ENCODE data around the gene FRMD4A. TPM values are rescaled to one million over a fixed set of nuclear protein-coding genes. Genes with fewer than 3 reads are reported as not detected.
A peak's percentile ranks its signal among the peaks of the same experiment; 100 is the strongest.

FRMD4A gene
- total and polyA plus RNA-seq, 5 experiments from 2014 or later: 0.02 to 0.80 (median 0.31) TPM; not detected in 2

DNA sequence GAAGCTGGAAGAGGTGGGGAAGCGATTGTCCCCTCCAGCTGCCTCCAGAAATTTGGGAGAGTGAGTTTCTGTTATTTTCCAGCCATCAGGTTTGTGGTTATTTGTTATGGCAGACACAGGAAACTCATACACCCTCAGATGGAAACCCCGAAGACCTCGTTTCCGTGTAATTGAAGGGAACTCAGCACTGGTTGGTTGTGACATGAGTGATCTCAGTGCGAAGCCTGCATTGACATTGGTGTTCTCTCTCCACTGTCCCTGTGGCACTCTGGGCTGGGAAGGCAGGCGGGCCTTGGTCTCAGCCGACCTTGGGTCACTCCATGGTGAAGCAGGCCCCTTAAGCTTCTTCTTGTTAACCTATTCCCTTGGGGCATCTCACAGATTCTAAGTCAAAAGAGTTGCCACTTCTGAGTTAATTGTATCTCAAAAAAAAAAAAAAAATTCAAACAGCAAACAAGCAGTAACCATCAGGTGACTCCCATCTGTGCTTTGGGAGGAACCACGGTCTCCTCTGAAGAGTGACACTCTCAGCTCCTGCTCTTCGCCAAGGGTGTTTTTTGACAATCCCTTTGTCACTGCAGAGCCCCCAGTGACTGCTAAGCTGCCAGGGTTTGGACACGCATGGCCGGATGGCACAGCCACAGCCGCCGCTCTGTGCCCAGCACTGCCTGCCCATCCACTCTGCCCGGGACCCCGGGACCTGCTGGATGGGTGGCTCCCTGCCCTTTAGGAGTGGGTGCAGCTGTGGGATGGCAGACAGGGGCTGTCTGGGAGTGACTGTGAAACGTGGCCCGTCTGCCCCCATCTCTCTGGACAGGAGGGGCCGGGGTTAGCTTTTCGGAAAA lies 510.4 kb downstream of the FRMD4A start:
- Mint-ChIP-seq H3K36me3 (peaks cover 0 to 5% (median 3%) of the 10 kb centered on the region in 3 donors), H3K9me3 (peaks cover 0 to 20% (median 6%) of the 10 kb centered on the region in 9 donors), H3K4me1 (peaks cover 7 to 22% (median 13%) of the 10 kb centered on the region in 4 donors), H3K27ac (peak overlapping the region in 6 of 10 donors; percentile 1 to 84 (median 52)), H3K4me3 (peak overlapping the region in 2 of 10 donors; percentile 26 to 40), H3K27me3 (peaks cover 0 to 13% (median 4%) of the 10 kb centered on the region in 5 donors)
- ATAC-seq (peak; percentile 49 to 70), DNase-seq (no peak)
- POLR2A ChIA-PET: interaction anchor here (0.7 kb wide), 2 partner anchors 18 to 25 kb away, joined by 3 read pairs; no protein-coding TSS in a partner anchor

DNA sequence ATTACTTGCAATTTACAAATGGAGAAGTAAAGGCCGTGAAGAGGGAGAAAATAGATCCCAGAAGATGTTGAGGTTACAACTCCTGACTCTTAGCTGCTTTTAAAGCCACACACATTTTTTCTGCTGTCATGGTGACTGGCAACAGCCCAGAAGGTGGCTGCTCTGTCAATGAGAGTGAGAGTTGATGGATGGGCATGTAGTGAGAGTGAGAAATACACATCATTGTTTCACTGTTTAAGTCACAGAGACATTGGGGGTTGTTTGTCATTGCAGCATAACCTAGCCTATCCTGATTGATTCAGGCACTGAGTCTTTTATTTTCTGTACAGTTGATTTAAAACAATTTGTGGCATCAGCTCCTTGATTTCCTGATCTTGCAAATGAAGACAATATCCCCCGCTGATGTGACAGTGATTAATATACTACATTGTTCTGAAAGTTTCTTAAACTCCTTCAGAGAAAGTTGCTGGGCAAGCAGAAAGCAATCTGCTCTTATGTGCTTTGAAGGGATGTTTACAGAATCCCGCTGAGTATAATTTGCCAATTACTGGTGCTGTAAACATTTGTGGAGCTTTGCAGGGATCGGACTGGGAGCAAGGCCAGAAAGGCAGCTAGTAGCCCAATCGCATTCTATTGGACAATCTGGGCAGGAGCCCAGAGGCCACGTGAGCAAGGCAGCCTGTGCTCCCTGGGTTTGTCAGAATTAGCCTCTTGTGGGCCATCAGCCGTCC lies 514.4 kb downstream of the FRMD4A start:
- Mint-ChIP-seq H3K36me3 (peaks cover 0 to 5% (median 3%) of the 10 kb centered on the region in 3 donors), H3K27ac (no peak overlapping the region), H3K9me3 (peaks cover 0 to 20% (median 6%) of the 10 kb centered on the region in 9 donors), H3K4me1 (peaks cover 5 to 19% (median 13%) of the 10 kb centered on the region in 4 donors), H3K27me3 (peaks cover 0 to 7% (median 4%) of the 10 kb centered on the region in 5 donors), H3K4me3 (no peak overlapping the region)
- DNase-seq: no peak
- POLR2A ChIA-PET: no interaction called here
- ATAC-seq: no peak

DNA sequence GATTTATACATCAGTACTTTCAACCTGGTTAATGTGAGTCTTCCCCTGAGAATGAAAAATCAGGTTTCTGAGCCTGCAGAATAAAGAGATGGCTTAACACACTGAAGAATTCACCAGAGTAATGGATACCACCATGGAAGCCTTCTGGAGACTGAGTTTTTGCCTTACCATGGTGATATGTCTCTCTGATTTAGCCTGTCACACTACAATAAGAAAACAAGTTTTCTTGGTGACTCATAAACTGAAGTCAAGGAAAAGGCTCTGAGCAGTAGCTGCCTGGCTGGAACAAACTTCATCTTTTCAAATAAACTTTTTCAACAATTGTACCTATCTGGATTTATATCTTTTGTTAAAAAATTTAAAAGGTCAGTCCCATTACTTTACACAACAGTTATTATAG lies 515.0 kb downstream of the FRMD4A start:
- Mint-ChIP-seq H3K9me3 (peaks cover 0 to 20% (median 6%) of the 10 kb centered on the region in 9 donors), H3K4me3 (no peak overlapping the region), H3K27ac (no peak overlapping the region), H3K4me1 (peaks cover 3 to 13% (median 10%) of the 10 kb centered on the region in 4 donors), H3K36me3 (peaks cover 0 to 5% (median 3%) of the 10 kb centered on the region in 3 donors), H3K27me3 (peaks cover 0 to 6% (median under 1%) of the 10 kb centered on the region in 5 donors)
- POLR2A ChIA-PET: no interaction called here
- ATAC-seq (no peak), DNase-seq (no peak)

DNA sequence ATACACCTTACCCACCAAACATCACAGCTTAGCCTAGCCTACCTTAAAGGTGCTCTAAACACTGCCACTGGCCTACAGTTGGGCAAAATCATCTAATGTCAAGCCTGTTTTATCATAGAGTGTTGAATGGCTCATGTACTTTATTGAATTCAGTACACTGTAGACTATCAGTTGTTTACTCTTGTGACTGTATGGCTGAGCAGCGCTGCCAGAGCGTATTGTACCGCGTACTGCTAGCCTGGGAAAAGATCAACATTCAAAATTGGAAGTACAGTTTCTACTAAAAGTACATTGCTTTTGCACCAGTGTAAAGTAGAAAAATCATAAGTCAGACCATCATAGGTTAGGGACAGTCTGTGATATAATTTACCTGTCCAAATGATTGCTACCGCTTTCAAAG lies 517.2 kb downstream of the FRMD4A start:
- ATAC-seq: no peak
- POLR2A ChIA-PET: no interaction called here
- DNase-seq: no peak
- Mint-ChIP-seq H3K9me3 (peaks cover 0 to 15% (median 4%) of the 10 kb centered on the region in 9 donors), H3K27me3 (peaks cover 0 to 3% (median 0%) of the 10 kb centered on the region in 5 donors), H3K4me3 (no peak overlapping the region), H3K36me3 (peaks cover 0 to 5% (median 3%) of the 10 kb centered on the region in 3 donors), H3K4me1 (peaks cover 0 to 10% (median 1%) of the 10 kb centered on the region in 4 donors), H3K27ac (no peak overlapping the region)

DNA sequence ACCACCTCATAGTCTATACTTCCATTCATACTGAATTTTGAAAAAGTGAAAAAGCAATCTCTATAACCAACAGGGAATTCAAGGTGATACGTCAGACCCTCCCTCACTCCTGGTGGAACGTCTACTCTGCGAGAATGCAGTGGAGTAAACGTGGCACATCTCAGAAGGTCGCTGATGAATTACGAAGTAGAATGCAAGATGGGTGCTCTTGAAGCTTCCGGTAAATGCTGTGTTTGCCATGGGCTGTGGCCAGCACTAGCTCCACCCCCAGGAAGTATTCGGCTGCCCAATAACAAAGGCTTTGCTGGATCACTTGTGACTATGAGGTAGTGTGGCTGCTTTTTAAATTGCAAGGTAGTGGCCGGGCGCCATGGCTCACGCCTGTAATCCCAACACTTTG lies 517.9 kb downstream of the FRMD4A start:
- ATAC-seq (no peak), DNase-seq (no peak)
- POLR2A ChIA-PET: interaction anchor here (1.1 kb wide), 1 partner anchor 14 kb away, joined by 3 read pairs; no protein-coding TSS in a partner anchor
- H3K27ac Mint-ChIP-seq: no peak overlapping the region
- no peaks in the 10 kb centered on the region for H3K27me3 Mint-ChIP-seq
- peaks cover 0 to 10% (median 1%) of the 10 kb centered on the region in 4 donors for H3K4me1 Mint-ChIP-seq
- H3K36me3 Mint-ChIP-seq: peaks cover 0 to 5% (median 3%) of the 10 kb centered on the region in 3 donors
- H3K4me3 Mint-ChIP-seq: no peak overlapping the region
- H3K9me3 Mint-ChIP-seq: peaks cover 0 to 15% (median 4%) of the 10 kb centered on the region in 9 donors

DNA sequence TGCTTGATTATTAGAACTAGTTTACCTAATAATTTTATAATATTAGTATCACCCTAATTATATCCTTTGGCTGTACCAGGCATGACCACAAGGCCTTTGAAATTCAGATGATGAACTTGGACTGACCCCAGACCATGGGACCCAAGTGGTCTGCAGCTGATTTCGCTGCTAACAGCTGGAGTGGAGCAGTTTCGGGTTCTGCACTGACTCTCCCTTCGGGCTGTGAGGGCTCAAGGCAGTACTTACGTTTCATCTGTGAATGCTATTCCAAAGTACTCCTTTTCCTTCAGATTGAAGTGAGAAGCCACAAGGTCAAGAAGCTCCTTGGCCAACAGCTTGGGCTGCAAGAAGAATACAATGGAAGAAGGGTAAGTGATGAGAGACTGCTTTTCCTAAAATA lies 520.2 kb downstream of the FRMD4A start:
- Mint-ChIP-seq H3K27ac (no peak overlapping the region), H3K27me3 (no peaks in the 10 kb centered on the region), H3K36me3 (no peaks in the 10 kb centered on the region), H3K9me3 (no peaks in the 10 kb centered on the region), H3K4me1 (peaks cover 2 to 22% (median 11%) of the 10 kb centered on the region in 4 donors), H3K4me3 (no peak overlapping the region)
- DNase-seq (no peak), ATAC-seq (no peak)
- POLR2A ChIA-PET: no interaction called here

DNA sequence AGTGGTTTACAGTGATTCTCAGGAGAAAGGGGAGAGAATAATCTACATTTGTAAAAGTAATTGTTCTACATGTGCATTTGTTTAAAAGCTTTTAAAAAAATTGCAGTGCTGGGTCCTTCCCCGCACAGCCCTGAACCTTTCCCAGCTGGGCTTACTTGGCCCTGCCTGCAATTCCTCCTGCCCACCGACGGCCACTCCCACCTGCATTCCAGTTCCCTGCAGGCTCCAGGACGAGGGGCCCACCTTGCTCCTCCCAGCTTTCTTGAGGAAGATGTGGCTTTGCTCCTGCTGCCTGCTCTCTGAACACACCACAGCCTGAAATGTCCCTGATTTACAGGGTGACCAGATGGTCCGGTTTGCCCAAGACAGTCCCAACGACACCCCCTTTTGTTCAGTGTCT lies 521.3 kb downstream of the FRMD4A start:
- Mint-ChIP-seq H3K4me3 (no peak overlapping the region), H3K36me3 (no peaks in the 10 kb centered on the region), H3K9me3 (no peaks in the 10 kb centered on the region), H3K4me1 (peaks cover 2 to 22% (median 11%) of the 10 kb centered on the region in 4 donors), H3K27me3 (no peaks in the 10 kb centered on the region), H3K27ac (peak overlapping the region in 1 of 10 donors; percentile 66)
- POLR2A ChIA-PET: interaction anchor here (0.6 kb wide), 1 partner anchor 901 kb away, joined by 3 read pairs; no protein-coding TSS in a partner anchor
- no peak for DNase-seq
- ATAC-seq: no peak

DNA sequence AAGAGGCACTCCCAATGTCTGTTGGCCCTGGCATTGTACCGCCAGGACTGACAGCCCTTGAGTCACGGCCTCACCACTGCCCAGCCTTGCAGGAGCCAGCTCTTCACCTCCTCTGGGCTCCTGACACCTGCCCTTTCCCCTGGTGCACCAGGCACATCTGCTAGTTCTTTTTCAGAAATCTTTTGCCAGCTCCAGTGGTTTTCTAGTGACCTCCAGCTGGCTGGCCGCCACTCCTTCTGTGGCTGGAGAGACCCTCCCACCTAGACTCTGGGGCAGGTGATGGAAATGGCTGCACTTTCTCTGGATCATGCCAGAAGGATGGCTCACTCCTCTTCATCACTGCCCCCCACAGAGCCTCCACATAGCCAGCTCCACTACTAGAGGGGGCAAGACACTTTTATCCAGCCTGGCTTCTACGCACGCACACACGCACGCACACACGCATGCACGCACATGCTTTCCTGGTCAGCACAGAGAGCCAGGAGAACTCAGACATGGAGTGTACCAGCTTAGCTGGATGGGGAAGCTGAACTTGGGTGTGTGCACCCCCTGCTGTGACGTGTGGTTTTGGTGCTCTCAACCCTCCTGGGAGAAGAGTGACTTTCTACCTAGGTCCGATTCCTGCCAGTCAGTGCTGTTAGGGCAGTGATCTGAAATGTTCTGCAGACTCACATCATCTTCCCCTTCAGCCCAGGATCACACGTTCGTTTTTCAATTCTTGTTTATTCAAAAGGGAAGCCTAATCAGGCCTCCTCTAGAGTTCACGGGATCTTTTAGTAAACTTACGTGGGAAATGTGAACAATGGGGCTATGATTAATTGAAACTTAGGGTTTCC lies 522.0 kb downstream of the FRMD4A start:
- DNase-seq: no peak
- no peak overlapping the region for H3K4me3 Mint-ChIP-seq
- peak overlapping the region in 2 of 10 donors; percentile 14 to 33 for H3K27ac Mint-ChIP-seq
- POLR2A ChIA-PET: no interaction called here
- no peak for ATAC-seq
- no peaks in the 10 kb centered on the region for H3K36me3 Mint-ChIP-seq
- H3K9me3 Mint-ChIP-seq: no peaks in the 10 kb centered on the region
- H3K27me3 Mint-ChIP-seq: peaks cover 0 to under 1% (median 0%) of the 10 kb centered on the region in 5 donors
- H3K4me1 Mint-ChIP-seq: peaks cover 2 to 22% (median 11%) of the 10 kb centered on the region in 4 donors

DNA sequence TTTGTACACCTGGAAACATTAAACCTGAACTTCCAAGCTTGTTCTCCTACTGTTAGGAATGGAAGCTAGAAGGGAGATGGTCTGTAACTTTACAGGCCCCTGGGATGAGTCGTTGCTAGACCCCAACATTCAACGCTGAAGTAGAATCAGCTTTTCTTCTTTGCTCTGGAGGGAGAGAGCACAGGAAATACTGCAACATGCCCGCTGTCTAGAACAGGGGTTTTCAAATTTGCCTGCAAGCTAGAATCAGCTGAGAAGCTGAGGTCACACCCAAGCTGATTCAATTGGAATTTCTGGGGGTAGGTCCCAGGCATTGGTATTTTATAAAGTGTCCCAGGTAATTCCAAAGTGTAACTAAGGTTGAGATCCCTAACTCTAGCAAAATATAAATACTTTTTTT lies 524.3 kb downstream of the FRMD4A start:
- Mint-ChIP-seq H3K27me3 (peaks cover 0 to 4% (median 0%) of the 10 kb centered on the region in 5 donors), H3K4me1 (peaks cover 2 to 22% (median 14%) of the 10 kb centered on the region in 4 donors), H3K36me3 (no peaks in the 10 kb centered on the region), H3K4me3 (peak overlapping the region in 4 of 10 donors; percentile 26 to 47 (median 30)), H3K27ac (peak overlapping the region in 8 of 10 donors; percentile 9 to 88 (median 80)), H3K9me3 (no peaks in the 10 kb centered on the region)
- POLR2A ChIA-PET: interaction anchor here (1.4 kb wide), 1 partner anchor 10 kb away, joined by 4 read pairs; no protein-coding TSS in a partner anchor
- DNase-seq: peak in 1 of 10 donors; percentile 24
- ATAC-seq: peak; percentile 72 to 77

DNA sequence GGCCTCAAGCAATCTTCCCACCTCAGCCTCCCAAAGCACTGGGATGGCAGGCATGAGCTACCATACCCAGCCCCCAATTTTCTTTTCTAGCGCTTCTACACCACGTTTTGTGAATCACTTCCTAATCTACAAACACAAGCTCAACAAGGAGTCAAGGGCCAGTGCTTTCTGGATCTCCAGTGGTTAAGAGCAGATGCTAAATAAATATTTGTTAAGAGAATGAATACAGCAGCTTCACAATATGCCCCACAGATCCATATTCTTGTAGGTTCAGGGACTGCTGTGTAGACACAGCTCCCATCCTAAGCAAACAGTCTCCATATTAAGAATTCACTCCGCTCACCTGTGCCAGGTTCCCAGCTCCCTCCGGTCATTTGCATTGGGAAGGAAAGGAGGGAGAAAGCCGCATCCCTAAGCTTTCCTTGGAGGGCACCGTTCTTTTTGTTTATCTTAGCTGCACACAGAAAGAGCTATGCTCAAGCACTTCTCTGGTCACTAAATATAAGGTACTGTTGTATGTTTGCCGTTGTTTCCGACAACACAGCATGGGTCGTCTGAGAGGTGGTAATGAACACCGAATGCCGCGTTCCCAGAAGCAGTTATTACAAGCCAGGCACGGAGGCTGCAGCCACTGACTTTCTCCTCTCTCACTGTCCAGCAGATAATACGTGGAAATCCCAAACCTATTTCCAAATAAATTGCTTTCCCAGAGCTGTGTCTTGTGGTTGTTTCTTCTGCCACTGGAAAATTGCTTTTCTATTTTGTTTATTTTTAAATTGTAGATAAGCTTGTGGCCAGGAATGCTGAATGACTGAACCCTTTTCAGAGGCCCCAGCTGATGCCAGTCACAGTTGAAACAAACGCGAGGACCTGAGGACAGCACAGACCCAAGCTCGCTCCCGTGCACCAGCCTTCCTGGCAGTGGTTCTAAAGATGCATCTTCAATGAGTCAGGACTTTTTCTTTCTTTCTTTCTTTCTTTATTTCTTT lies 526.9 kb downstream of the FRMD4A start:
- Mint-ChIP-seq H3K4me3 (no peak overlapping the region), H3K27ac (peak overlapping the region in 2 of 10 donors; percentile 35 to 38), H3K9me3 (no peaks in the 10 kb centered on the region), H3K4me1 (peaks cover 5 to 29% (median 17%) of the 10 kb centered on the region in 4 donors), H3K36me3 (no peaks in the 10 kb centered on the region), H3K27me3 (peaks cover 0 to 4% (median 0%) of the 10 kb centered on the region in 5 donors)
- no peak for ATAC-seq
- DNase-seq: no peak
- POLR2A ChIA-PET: interaction anchor here (0.9 kb wide), 1 partner anchor 13 kb away, joined by 4 read pairs; no protein-coding TSS in a partner anchor

DNA sequence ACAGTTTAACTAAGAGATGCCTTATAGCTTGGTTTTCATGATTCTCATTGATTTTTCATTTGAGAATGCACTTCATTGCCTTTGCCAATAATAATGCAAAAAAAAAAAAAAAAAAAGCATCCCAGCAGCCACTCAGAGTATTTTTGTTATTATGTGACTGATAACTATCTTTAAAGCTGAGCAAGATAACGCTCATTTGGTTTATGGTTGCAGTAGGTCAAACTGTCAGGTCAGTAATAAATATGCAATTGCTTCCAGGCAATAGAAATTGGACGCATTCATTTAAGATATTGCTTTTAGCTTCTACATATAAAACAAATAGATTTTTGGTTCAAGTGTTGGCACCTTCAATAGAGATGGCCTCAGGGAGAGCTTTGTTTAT lies 528.8 kb downstream of the FRMD4A start:
- no peak for DNase-seq
- Mint-ChIP-seq H3K4me3 (no peak overlapping the region), H3K9me3 (no peaks in the 10 kb centered on the region), H3K4me1 (peaks cover 8 to 34% (median 20%) of the 10 kb centered on the region in 4 donors), H3K27me3 (peaks cover 0 to 4% (median 0%) of the 10 kb centered on the region in 5 donors), H3K36me3 (no peaks in the 10 kb centered on the region), H3K27ac (peak overlapping the region in 1 of 10 donors; percentile 18)
- ATAC-seq: no peak
- POLR2A ChIA-PET: interaction anchor here (0.6 to 0.7 kb wide), 2 partner anchors 18 to 1035 kb away, joined by 3 to 4 read pairs; no protein-coding TSS in a partner anchor

Data from naive thymus-derived CD8-positive, alpha-beta T cell (primary cell).